Neural progenitor cell (in vitro differentiated cells): Measurements from ENCODE around the gene ZNF511. TPM values are rescaled to one million over a fixed set of nuclear protein-coding genes. Genes with fewer than 3 reads are reported as not detected.

ENCODE experiments used
- DNase-seq: peaks from one replicate; pipeline ENCODE4 v3.0.0-alpha.2; 2016; ENCODE audit warnings: low spot score
- H2AFZ ChIP-seq: fragments of 200-600 bp; sonication (generic); replicated peaks from 2 replicates; pipeline ENCODE4 v1.6.1; 2016; ENCODE audit warnings: antibody characterized with exemption
- H3F3A ChIP-seq: fragments of 200-600 bp; sonication (generic); 2 replicates; pipeline ENCODE4 v1.6.1; 2016; ENCODE audit warnings: antibody characterized with exemption, low read depth
- H3K27ac ChIP-seq: fragments of 200-600 bp; sonication (generic); 2 replicates; pipeline ENCODE4 v1.5.1; 2016; ENCODE audit warnings: mild to moderate bottlenecking
- H3K27me3 ChIP-seq: fragments of 200-600 bp; sonication (generic); 2 replicates; pipeline ENCODE4 v1.6.1; 2016; ENCODE audit warnings: mild to moderate bottlenecking, moderate library complexity
- H3K36me3 ChIP-seq: fragments of 200-600 bp; sonication (generic); 2 replicates; pipeline ENCODE4 v1.5.1; 2016
- H3K4me1 ChIP-seq: fragments of 200-600 bp; sonication (generic); 2 replicates; pipeline ENCODE4 v1.6.1; 2016; ENCODE audit warnings: mixed run types
- H3K4me2 ChIP-seq: fragments of 200-600 bp; sonication (generic); 2 replicates; pipeline ENCODE4 v1.6.1; 2016
- H3K4me3 ChIP-seq: fragments of 200-600 bp; sonication (generic); 2 replicates; pipeline ENCODE4 v1.5.1; 2016
- H3K79me2 ChIP-seq: fragments of 200-600 bp; sonication (generic); 2 replicates; pipeline ENCODE4 v1.6.1; 2016; ENCODE audit warnings: low read depth
- H3K9ac ChIP-seq: fragments of 200-600 bp; sonication (generic); 2 replicates; pipeline ENCODE4 v1.6.1; 2016
- H3K9me3 ChIP-seq: fragments of 200-600 bp; sonication (generic); 2 replicates; pipeline ENCODE4 v1.5.1; 2016; ENCODE audit warnings: low read depth
- H4K20me1 ChIP-seq: fragments of 200-600 bp; sonication (generic); 2 replicates; pipeline ENCODE4 v1.6.1; 2016; ENCODE audit warnings: low read depth
- H3K27ac Mint-ChIP-seq: 3 replicates; pipeline ENCODE4 v1.8.0; 2021; ENCODE audit warnings: mixed read lengths
- H3K27me3 Mint-ChIP-seq: 2 replicates; pipeline ENCODE4 v1.8.0; 2022; ENCODE audit warnings: low read depth, mild to moderate bottlenecking, inconsistent platforms, moderate library complexity, mixed read lengths; ENCODE audit not compliant: insufficient read depth
- H3K36me3 Mint-ChIP-seq: 3 replicates; pipeline ENCODE4 v1.8.0; 2021; ENCODE audit warnings: mixed read lengths
- H3K4me1 Mint-ChIP-seq: 3 replicates; pipeline ENCODE4 v1.8.0; 2021; ENCODE audit warnings: mixed read lengths
- H3K4me3 Mint-ChIP-seq: 3 replicates; pipeline ENCODE4 v1.8.0; 2021; ENCODE audit warnings: mild to moderate bottlenecking, moderate library complexity, mixed read lengths
- H3K9me3 Mint-ChIP-seq: 3 replicates; pipeline ENCODE4 v1.8.0; 2020; ENCODE audit warnings: mixed read lengths
- CTCF ChIP-seq: fragments of 200-600 bp; sonication (generic); IDR thresholded peaks from 2 replicates; pipeline ENCODE4 v1.5.1; 2017; ENCODE audit warnings: antibody characterized with exemption, mild to moderate bottlenecking
- EZH2 ChIP-seq: fragments of 200-600 bp; sonication (generic); IDR thresholded peaks from 2 replicates; pipeline ENCODE4 v1.6.1; 2017; ENCODE audit warnings: antibody characterized with exemption, mild to moderate bottlenecking, moderate library complexity
- EZH2phosphoT487 ChIP-seq: fragments of 200-600 bp; sonication (generic); IDR thresholded peaks from 2 replicates; pipeline ENCODE4 v1.6.1; 2017; ENCODE audit warnings: antibody characterized with exemption
- total RNA-seq: library from RNA; depleted of rRNA; stranded (reverse); fragments of >200 nt; gene quantifications from 2 replicates; pipeline ENCODE4 v1.2.3, GENCODE V29; 2015; ENCODE audit warnings: low replicate concordance

Gene ZNF511
- total RNA-seq, 1 donor from 2014 or later = 44.4 TPM

GRCh38 chr10:133349577-133350011 is 40.9 kb downstream of the ZNF511 start:
- no peak for TF ChIP-seq CTCF
- no peak for TF ChIP-seq EZH2phosphoT487
- TF ChIP-seq EZH2 = no peak
- Mint-ChIP-seq H3K4me1 (peaks cover 3% of the 10 kb centered on the region), H3K4me3 (no peak overlapping the region), H3K27ac (no peak overlapping the region), H3K9me3 (peaks cover 9% of the 10 kb centered on the region), H3K27me3 (peaks cover 13% of the 10 kb centered on the region), H3K36me3 (no peaks in the 10 kb centered on the region)
- H2AFZ ChIP-seq = no peak overlapping the region
- H3K9ac ChIP-seq = no peak overlapping the region
- H3K27me3 ChIP-seq = no peaks in the 10 kb centered on the region
- H3K9me3 ChIP-seq = no peaks in the 10 kb centered on the region
- no peaks in the 10 kb centered on the region for H3F3A ChIP-seq
- H3K36me3 ChIP-seq = no peaks in the 10 kb centered on the region
- H3K4me1 ChIP-seq = peaks cover 5% of the 10 kb centered on the region
- no peak overlapping the region for H3K27ac ChIP-seq
- no peak overlapping the region for H3K4me3 ChIP-seq
- H4K20me1 ChIP-seq = peaks cover 2% of the 10 kb centered on the region
- DNase-seq = no peak
- H3K4me2 ChIP-seq = no peak overlapping the region
- H3K79me2 ChIP-seq = no peaks in the 10 kb centered on the region

- Histone ChIP-seq H3K9ac (no peak overlapping the region), H3K4me2 (no peak overlapping the region), H3F3A (no peaks in the 10 kb centered on the region), H3K9me3 (no peaks in the 10 kb centered on the region), H3K27ac (no peak overlapping the region), H3K27me3 (no peaks in the 10 kb centered on the region), H3K4me3 (no peak overlapping the region), H4K20me1 (peaks cover 5% of the 10 kb centered on the region), H3K36me3 (no peaks in the 10 kb centered on the region), H3K79me2 (no peaks in the 10 kb centered on the region), H3K4me1 (peaks cover 5% of the 10 kb centered on the region), H2AFZ (no peak overlapping the region)
- H3K4me3 Mint-ChIP-seq = no peak overlapping the region
- peaks cover 13% of the 10 kb centered on the region for H3K27me3 Mint-ChIP-seq
- no peak overlapping the region for H3K27ac Mint-ChIP-seq
- peaks cover 6% of the 10 kb centered on the region for H3K9me3 Mint-ChIP-seq
- TF ChIP-seq CTCF (no peak), EZH2 (no peak), EZH2phosphoT487 (no peak)
- DNase-seq = no peak
- H3K36me3 Mint-ChIP-seq = no peaks in the 10 kb centered on the region
- H3K4me1 Mint-ChIP-seq = peaks cover 3% of the 10 kb centered on the region
Observed at GRCh38 chr10:133350283-133350949, 41.7 kb downstream of the ZNF511 start.

GRCh38 chr10:133350950-133351329 is 42.2 kb downstream of the ZNF511 start:
- Histone ChIP-seq H3F3A (no peaks in the 10 kb centered on the region), H3K4me3 (no peak overlapping the region), H2AFZ (no peak overlapping the region), H3K4me2 (no peak overlapping the region), H3K9ac (no peak overlapping the region), H3K27me3 (no peaks in the 10 kb centered on the region), H3K27ac (no peak overlapping the region), H3K79me2 (no peaks in the 10 kb centered on the region), H4K20me1 (peaks cover 10% of the 10 kb centered on the region), H3K36me3 (no peaks in the 10 kb centered on the region), H3K9me3 (no peaks in the 10 kb centered on the region), H3K4me1 (peaks cover 5% of the 10 kb centered on the region)
- H3K4me3 Mint-ChIP-seq = no peak overlapping the region
- H3K36me3 Mint-ChIP-seq = no peaks in the 10 kb centered on the region
- peaks cover 2% of the 10 kb centered on the region for H3K9me3 Mint-ChIP-seq
- peaks cover 13% of the 10 kb centered on the region for H3K27me3 Mint-ChIP-seq
- peaks cover 3% of the 10 kb centered on the region for H3K4me1 Mint-ChIP-seq
- TF ChIP-seq CTCF (no peak), EZH2 (no peak), EZH2phosphoT487 (no peak)
- no peak overlapping the region for H3K27ac Mint-ChIP-seq
- DNase-seq = no peak
